ENCODE data around the gene MYO5B. TPM values are rescaled to one million over a fixed set of nuclear protein-coding genes. Genes with fewer than 3 reads are reported as not detected.
A peak's percentile ranks its signal among the peaks of the same experiment; 100 is the strongest.

Gene MYO5B
- polyA plus RNA-seq, 1 donor from 2014 or later = 1.2 TPM

GRCh38 chr18:50065527-50065926, 129.4 kb downstream of the MYO5B start:
- peaks cover 13% of the 10 kb centered on the region for H3K27me3 Mint-ChIP-seq
- no peaks in the 10 kb centered on the region for H3K9me3 Mint-ChIP-seq
- H3K4me3 Mint-ChIP-seq = no peak overlapping the region
- no peak overlapping the region for H3K27ac Mint-ChIP-seq
- peaks cover 1% of the 10 kb centered on the region for H3K36me3 Mint-ChIP-seq
- H3K4me1 Mint-ChIP-seq = peaks cover 0 to 2% (median 0%) of the 10 kb centered on the region in 3 donors

DNA sequence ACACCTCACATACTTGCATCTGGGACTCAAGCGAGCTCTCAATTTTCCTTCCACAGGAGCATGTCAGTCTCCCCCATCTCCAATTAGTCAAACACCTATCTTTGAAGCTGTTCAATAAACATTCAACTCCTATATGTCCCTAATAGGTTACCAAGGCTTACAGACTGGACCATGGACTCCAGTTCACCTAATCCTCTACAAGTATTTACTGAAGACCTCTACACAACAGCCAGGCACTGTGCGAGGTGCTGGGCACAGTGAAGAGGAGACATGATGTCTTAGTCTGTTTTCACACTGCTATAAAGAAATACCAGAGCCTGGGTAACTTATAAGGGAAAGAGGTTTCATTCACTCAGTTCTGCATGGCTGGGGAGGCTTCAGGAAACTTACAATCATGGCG, 129.9 kb downstream of the MYO5B start:
- Mint-ChIP-seq H3K9me3 (no peaks in the 10 kb centered on the region), H3K36me3 (peaks cover 1% of the 10 kb centered on the region), H3K4me3 (no peak overlapping the region), H3K4me1 (peaks cover 0 to 2% (median 0%) of the 10 kb centered on the region in 3 donors), H3K27me3 (peaks cover 13% of the 10 kb centered on the region), H3K27ac (peak overlapping the region in 1 of 3 donors; percentile 9)

GRCh38 chr18:50061876-50062517, 132.9 kb downstream of the MYO5B start:
- Mint-ChIP-seq H3K9me3 (no peaks in the 10 kb centered on the region), H3K27me3 (peaks cover 25% of the 10 kb centered on the region), H3K4me1 (no peaks in the 10 kb centered on the region), H3K4me3 (no peak overlapping the region), H3K27ac (no peak overlapping the region), H3K36me3 (peaks cover 1% of the 10 kb centered on the region)

DNA sequence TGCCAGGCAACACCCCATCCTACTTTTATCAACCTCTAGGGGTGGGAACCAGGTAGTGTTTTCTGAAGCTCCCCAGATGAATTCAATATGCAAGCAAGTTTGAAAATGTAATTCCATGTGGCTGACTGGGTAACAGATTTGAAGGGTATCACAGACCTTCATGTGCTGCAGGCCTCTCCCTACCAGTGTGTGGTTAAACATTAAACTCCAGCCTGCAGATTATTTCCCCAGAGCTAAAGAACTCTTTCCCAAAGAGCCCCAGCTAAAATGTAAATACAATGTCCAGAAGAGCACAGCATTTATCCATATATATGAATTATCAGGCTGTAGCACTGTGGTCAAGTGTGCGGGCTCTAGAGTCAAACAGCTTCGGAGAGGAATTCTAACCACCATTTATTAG, 134.1 kb downstream of the MYO5B start:
- H3K27ac Mint-ChIP-seq = no peak overlapping the region
- no peaks in the 10 kb centered on the region for H3K36me3 Mint-ChIP-seq
- peaks cover 18% of the 10 kb centered on the region for H3K27me3 Mint-ChIP-seq
- H3K9me3 Mint-ChIP-seq = no peaks in the 10 kb centered on the region
- H3K4me1 Mint-ChIP-seq = no peaks in the 10 kb centered on the region
- H3K4me3 Mint-ChIP-seq = no peak overlapping the region

- Mint-ChIP-seq H3K36me3 (peaks cover 4% of the 10 kb centered on the region), H3K9me3 (no peaks in the 10 kb centered on the region), H3K4me1 (peaks cover 0 to 2% (median 0%) of the 10 kb centered on the region in 3 donors), H3K27ac (no peak overlapping the region), H3K27me3 (peaks cover 15% of the 10 kb centered on the region), H3K4me3 (no peak overlapping the region)
These were observed 136.2 kb downstream of the MYO5B start for GRCh38 chr18:50058731-50059130.

- Mint-ChIP-seq H3K27ac (no peak overlapping the region), H3K9me3 (no peaks in the 10 kb centered on the region), H3K36me3 (peaks cover 4% of the 10 kb centered on the region), H3K4me1 (peaks cover 0 to 2% (median 0%) of the 10 kb centered on the region in 3 donors), H3K4me3 (no peak overlapping the region), H3K27me3 (peaks cover 12% of the 10 kb centered on the region)
These were observed 137.9 kb downstream of the MYO5B start for GRCh38 chr18:50057009-50057408.

DNA sequence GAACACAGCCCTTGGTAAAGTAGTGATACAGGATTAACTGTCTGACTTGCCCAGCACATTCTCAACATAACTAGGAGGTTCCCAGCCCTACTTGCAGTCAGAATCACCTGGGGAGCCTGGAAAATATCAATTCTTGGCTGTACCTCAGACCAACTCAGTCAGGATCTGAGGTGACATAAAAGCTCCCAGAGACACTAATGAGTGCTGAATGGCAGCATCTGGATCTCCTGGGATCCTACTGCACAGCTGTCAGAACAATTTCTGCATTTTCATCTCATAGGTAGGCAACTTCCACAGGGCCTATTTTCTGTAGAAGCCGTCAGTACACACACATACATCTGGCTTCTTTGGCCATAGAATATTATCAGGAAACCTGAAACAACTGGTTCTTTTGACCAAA, 138.8 kb downstream of the MYO5B start:
- peaks cover 12% of the 10 kb centered on the region for H3K27me3 Mint-ChIP-seq
- no peak overlapping the region for H3K4me3 Mint-ChIP-seq
- peaks cover 0 to 3% (median 0%) of the 10 kb centered on the region in 3 donors for H3K9me3 Mint-ChIP-seq
- H3K36me3 Mint-ChIP-seq = peaks cover 4% of the 10 kb centered on the region
- H3K4me1 Mint-ChIP-seq = peaks cover 0 to 2% (median 0%) of the 10 kb centered on the region in 3 donors
- H3K27ac Mint-ChIP-seq = no peak overlapping the region

DNA sequence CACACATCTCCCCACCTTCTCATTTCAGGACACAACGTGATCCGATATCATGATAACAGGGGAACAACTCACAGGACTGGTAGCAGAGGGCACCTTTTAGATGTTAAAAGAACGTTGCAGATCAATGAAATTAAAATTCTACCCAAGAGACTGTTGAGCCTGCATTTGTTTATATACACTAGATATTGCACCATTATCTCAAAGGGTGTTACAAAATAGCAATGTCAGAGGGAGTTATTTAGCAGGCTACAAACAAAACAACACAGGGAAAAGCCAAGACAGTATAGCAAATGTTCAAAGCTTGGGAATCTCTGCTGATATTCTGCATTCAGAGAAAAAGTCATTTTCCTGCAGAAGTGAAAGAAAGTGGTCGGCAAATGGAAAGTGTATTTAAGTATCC, 139.5 kb downstream of the MYO5B start:
- Mint-ChIP-seq H3K27me3 (peaks cover 12% of the 10 kb centered on the region), H3K4me1 (peaks cover 0 to 2% (median 0%) of the 10 kb centered on the region in 3 donors), H3K27ac (no peak overlapping the region), H3K9me3 (peaks cover 0 to 3% (median 0%) of the 10 kb centered on the region in 3 donors), H3K4me3 (no peak overlapping the region), H3K36me3 (peaks cover 4% of the 10 kb centered on the region)

GRCh38 chr18:50053111-50053510, 141.8 kb downstream of the MYO5B start:
- Mint-ChIP-seq H3K4me1 (peaks cover 0 to 2% (median 0%) of the 10 kb centered on the region in 3 donors), H3K4me3 (no peak overlapping the region), H3K27ac (no peak overlapping the region), H3K27me3 (peaks cover 6% of the 10 kb centered on the region), H3K36me3 (peaks cover 6% of the 10 kb centered on the region), H3K9me3 (peaks cover 0 to 3% (median 0%) of the 10 kb centered on the region in 3 donors)

DNA sequence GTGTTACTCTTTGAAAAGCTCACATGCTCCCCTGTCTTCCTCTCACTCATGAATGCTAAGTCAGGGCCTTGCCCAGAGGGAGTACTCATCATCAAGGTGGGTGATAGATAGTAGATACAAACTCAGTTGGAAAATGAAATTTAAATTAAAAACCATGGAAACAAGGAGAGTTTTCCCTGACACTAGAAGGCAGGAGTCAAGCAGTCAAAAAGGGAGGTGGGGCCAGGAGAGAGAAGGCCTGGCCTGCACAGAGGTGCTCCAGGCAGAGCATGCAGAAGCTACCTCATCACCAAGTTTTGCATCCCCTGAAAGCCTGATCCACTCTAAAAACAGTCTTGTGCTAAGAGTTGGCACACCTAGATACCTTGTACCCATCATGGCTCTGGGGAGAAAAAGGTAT, 143.7 kb downstream of the MYO5B start:
- Mint-ChIP-seq H3K4me3 (no peak overlapping the region), H3K9me3 (peaks cover 0 to 3% (median 0%) of the 10 kb centered on the region in 3 donors), H3K36me3 (peaks cover 8% of the 10 kb centered on the region), H3K27ac (no peak overlapping the region), H3K27me3 (no peaks in the 10 kb centered on the region), H3K4me1 (peaks cover 0 to 2% (median 0%) of the 10 kb centered on the region in 3 donors)

DNA sequence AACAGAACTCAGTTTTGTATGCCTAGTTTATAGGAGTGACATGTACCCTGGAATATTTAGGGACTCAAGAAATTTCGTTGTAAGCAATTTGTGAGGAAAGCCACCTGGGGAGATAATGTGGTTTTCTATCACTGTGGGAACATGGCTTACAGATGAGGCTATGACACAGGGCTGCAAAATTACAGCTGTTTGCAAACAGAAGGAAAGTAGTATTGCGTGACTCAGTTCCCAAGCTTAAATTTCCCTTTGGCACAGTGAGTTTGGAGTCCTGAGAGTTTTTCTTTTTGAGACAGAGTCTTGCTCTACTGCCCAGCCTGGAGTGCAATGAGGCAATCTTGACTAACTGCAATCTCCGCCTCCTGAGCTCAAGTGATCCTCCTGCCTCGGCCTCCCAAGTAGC, 149.8 kb downstream of the MYO5B start:
- H3K36me3 Mint-ChIP-seq = peaks cover 4% of the 10 kb centered on the region

DNA sequence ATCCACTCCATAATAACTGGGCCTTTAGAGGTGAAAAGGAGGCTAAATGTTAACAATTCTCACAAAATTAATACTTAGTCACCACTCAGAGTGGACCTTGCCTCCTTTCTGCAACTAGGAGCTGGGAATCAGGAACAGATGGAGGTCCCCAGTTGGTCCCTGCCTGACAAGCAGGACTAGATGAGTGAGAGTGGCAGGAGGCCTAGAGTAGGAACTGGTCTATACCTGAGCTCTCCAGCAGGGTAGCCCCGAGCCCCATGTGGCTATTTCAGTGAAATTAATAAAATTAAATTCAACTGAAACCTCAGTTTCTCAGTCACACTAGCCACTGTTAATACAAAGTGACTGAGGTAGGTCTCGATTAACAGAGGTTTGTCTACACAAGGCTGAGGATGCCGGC, 150.5 kb downstream of the MYO5B start:
- no peak overlapping the region for H3K4me3 Mint-ChIP-seq
- H3K4me1 Mint-ChIP-seq = no peaks in the 10 kb centered on the region
- peaks cover 1% of the 10 kb centered on the region for H3K36me3 Mint-ChIP-seq
- no peaks in the 10 kb centered on the region for H3K9me3 Mint-ChIP-seq
- H3K27me3 Mint-ChIP-seq = peaks cover 5% of the 10 kb centered on the region
- no peak overlapping the region for H3K27ac Mint-ChIP-seq

More for the DNA sequence above, 149.8 kb downstream of the MYO5B start:
- H3K4me3 Mint-ChIP-seq = no peak overlapping the region
- H3K27ac Mint-ChIP-seq = no peak overlapping the region
- peaks cover 5% of the 10 kb centered on the region for H3K27me3 Mint-ChIP-seq
- no peaks in the 10 kb centered on the region for H3K9me3 Mint-ChIP-seq
- no peaks in the 10 kb centered on the region for H3K4me1 Mint-ChIP-seq

DNA sequence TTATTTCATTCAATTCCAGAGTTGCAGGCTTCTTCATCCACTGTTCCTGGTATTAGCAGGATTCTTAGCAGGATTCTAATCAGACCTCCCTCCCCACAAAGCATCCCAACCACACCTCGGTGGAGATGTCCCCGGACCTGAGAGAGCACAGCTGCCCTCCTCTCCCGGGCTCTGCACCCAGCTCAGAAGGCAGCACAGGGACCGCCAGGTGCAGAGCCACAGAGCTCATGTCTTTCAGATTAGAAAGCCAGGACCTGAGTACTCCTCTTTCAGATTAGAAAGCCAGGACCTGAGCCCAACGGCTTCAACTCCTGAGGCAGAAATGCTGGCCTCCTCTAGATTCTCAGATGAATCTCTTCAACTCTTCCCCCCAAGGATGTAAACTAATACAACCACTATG, 152.3 kb downstream of the MYO5B start:
- no peaks in the 10 kb centered on the region for H3K4me1 Mint-ChIP-seq
- no peak overlapping the region for H3K27ac Mint-ChIP-seq
- peaks cover 6% of the 10 kb centered on the region for H3K27me3 Mint-ChIP-seq
- H3K9me3 Mint-ChIP-seq = no peaks in the 10 kb centered on the region
- no peak overlapping the region for H3K4me3 Mint-ChIP-seq
- peaks cover under 1% of the 10 kb centered on the region for H3K36me3 Mint-ChIP-seq

- no peak overlapping the region for H3K4me3 Mint-ChIP-seq
- peaks cover 6% of the 10 kb centered on the region for H3K27me3 Mint-ChIP-seq
- H3K27ac Mint-ChIP-seq = no peak overlapping the region
- peaks cover 4% of the 10 kb centered on the region for H3K36me3 Mint-ChIP-seq
- H3K4me1 Mint-ChIP-seq = no peaks in the 10 kb centered on the region
- peaks cover 0 to 2% (median 0%) of the 10 kb centered on the region in 3 donors for H3K9me3 Mint-ChIP-seq
These were observed 155.2 kb downstream of the MYO5B start for GRCh38 chr18:50039746-50040145.

DNA sequence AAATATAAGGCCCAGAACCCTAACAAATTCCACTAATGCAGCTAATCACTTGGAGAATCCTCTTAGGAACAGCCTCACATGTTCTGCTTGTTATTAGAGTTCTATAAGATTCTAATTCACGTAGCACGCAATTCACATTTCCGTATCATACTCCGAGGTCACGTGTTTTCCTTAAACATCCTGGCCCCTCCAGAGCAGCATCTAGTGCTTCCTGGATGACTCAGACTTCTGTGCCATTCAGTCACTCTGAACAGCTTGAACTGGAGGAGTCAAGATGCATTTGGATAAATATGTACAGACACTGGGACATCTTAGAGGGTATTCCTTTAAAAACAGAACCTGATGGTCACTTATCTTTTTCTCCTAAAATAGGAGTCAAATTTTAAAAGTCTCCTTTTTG, 156.5 kb downstream of the MYO5B start:
- H3K27me3 Mint-ChIP-seq = peaks cover 4% of the 10 kb centered on the region
- H3K9me3 Mint-ChIP-seq = peaks cover 0 to 2% (median 0%) of the 10 kb centered on the region in 3 donors
- peaks cover 5% of the 10 kb centered on the region for H3K36me3 Mint-ChIP-seq
- H3K4me1 Mint-ChIP-seq = no peaks in the 10 kb centered on the region
- no peak overlapping the region for H3K27ac Mint-ChIP-seq
- no peak overlapping the region for H3K4me3 Mint-ChIP-seq

DNA sequence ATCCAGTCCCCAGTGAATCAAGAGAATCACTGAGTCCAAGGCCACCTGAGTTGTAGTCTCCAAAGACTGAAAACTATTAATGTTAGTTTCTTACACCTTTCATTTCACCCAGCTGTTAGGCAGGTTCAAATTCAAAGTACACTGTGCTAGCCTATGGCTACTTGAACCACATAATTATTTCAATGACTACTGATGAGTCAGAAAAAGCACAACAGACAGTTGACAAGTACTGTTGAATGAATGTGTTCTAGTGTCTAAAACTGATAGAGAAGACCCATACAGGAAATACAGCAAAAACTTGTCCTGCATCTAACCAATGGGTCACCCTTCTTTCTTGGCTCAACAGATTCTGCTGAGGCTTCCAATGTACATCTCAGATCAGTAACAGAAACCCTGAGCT, 160.9 kb downstream of the MYO5B start:
- Mint-ChIP-seq H3K27me3 (peaks cover under 1% of the 10 kb centered on the region), H3K4me1 (no peaks in the 10 kb centered on the region), H3K27ac (no peak overlapping the region), H3K9me3 (peaks cover 0 to 2% (median 2%) of the 10 kb centered on the region in 3 donors), H3K36me3 (peaks cover 5% of the 10 kb centered on the region), H3K4me3 (no peak overlapping the region)

All from IgD-negative memory B cell (primary cell).